GM18519 (cell line): ENCODE results near the gene BEST1.

Experiments
- ATAC-seq: cut with Tn5 transposase; IDR thresholded peaks from one replicate; pipeline ENCODE4 v1.9.1; 2021; ENCODE audit warnings: mild to moderate bottlenecking, moderate library complexity; ENCODE audit not compliant: unreplicated experiment, low FRiP score

The BEST1 gene

DNA sequence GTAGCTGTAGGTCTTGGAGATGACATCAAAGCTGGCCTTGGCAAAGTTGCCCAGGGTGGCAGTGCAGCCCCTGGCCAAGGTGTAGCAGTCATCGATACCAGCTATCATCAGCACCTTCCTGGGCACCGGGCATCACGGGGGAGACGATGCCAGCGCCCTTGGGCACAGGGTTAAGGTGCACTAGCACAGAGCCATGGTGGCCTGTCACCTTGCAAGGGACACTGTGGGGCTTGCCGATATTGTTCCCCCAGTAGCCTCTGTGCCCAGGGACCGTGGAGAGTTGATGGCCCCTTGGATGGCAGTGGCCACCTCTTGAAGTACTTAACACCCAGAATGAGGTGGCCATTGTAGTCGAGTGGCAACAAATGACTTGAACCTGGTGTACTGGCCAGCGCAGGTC, 61.7 kb downstream of the BEST1 start:
- no peak for ATAC-seq

DNA sequence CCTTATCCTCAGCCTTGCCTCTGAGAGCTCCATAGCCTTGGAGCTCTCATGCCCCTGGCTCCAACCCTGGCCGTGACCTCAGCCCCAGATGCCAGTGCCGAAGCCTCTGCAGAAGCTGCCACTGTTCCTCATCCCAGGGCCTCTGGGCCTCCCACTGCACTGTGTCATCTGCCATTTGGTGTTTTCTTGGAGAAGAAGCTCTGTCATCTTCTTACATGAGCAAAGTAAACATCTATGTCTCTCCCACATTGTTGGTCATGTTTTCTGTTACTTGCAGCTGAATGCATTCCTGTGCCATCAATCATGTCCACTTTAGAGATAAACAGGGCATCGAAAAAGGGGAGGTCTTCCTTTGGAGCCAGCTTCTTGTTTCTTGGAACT, 62.3 kb downstream of the BEST1 start:
- ATAC-seq, result no peak

DNA sequence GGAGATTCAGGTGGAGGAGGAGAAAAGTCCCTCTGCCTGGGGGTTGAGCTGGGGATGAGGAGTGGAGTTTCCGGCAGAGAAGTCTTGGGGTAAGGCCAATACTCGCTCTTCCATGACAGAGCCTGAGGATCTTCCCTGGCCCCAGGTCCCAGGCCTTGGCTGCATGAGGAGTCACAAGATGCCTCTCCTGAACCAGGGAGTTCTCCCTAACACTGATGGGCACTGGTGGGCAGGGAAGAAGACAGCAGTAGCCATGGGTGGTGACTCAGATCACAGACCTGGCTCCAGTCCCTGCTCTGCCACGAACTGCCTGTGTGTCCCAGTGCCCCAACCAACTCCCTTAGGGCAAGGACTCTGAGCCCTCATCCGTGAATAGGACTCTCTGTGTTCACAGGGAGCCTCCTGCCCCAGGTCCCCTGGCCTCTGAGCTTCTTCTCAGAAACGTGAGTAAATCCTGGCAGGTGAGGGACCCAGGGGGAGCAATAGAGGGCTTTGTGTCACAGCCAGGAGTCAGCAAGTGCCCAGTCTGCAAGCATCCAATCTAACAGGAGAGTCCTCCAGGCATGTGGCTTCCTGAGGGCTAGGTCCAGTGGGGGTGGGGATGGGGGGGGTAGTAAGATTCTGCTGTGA, 62.8 kb downstream of the BEST1 start:
- no peak for ATAC-seq
